Vagina (tissue), 2 donors: ENCODE results near the gene LCAT. TPM values are rescaled to one million over a fixed set of nuclear protein-coding genes. Genes with fewer than 3 reads are reported as not detected.

Experiments
- DNase-seq, 2 donors: peaks; one replicate each; pipeline ENCODE4 v3.0.0-alpha.2; 2017; ENCODE audit errors: extremely low spot score in 2 of 2
- H3K27ac ChIP-seq: fragments of 200-600 bp; sonication (generic); one replicate; pipeline ENCODE4 v1.5.1; 2019
- H3K27me3 ChIP-seq: fragments of 200-600 bp; sonication (generic); one replicate; pipeline ENCODE4 v1.5.1; 2019
- H3K36me3 ChIP-seq, 2 donors: fragments of 200-600 bp; sonication (generic); one replicate each; pipeline ENCODE4 v1.5.1; 2017 to 2019
- H3K4me1 ChIP-seq: fragments of 200-600 bp; sonication (generic); one replicate; pipeline ENCODE4 v1.5.1; 2019
- H3K4me3 ChIP-seq, 2 donors: fragments of 200-600 bp; sonication (generic); 1 replicate in 1 of 2; 2 replicates in 1 of 2; pipeline ENCODE4 v1.5.1; 2016 to 2019
- H3K9me3 ChIP-seq: fragments of 200-600 bp; sonication (generic); one replicate; pipeline ENCODE4 v1.5.1; 2019
- POLR2A ChIP-seq, 2 donors: fragments of 450-650 bp; IDR thresholded peaks; one replicate each; pipeline ENCODE4 v1.6.1; 2017; ENCODE audit warnings: antibody characterized with exemption in 2 of 2, mild to moderate bottlenecking in 2 of 2, moderate library complexity in 2 of 2
- POLR2AphosphoS5 ChIP-seq, 2 donors: sonication (generic); formaldehyde crosslinking; IDR thresholded peaks; one replicate each; pipeline ENCODE4 v1.9.0; 2017; ENCODE audit warnings: antibody characterized with exemption in 2 of 2, mild to moderate bottlenecking in 2 of 2, low read depth in 1 of 2; ENCODE audit not compliant: insufficient read depth in 1 of 2
- intact Hi-C: fragments of 100-400 bp; cut with DNase I; formaldehyde crosslinking; loops from one replicate; pipeline ENCODE4 v1.15.1; 2023
- total RNA-seq: library from RNA; depleted of rRNA; stranded (reverse); fragments of >200 nt; gene quantifications from one replicate; pipeline ENCODE4 v1.2.3, GENCODE V29; 2016
- TF ChIP-seq, protein P1 (sequence below), 3 experiments: fragments of 450-650 bp in 2 of 3; fragments of 200-600 bp in 1 of 3; sonication (generic) in 1 of 3; IDR thresholded peaks; one replicate each; pipeline ENCODE4 v1.5.1; 2017 to 2019; ENCODE audit warnings: antibody characterized with exemption in 3 of 3, mild to moderate bottlenecking in 2 of 3, moderate library complexity in 2 of 3

The LCAT gene
- total RNA-seq, 1 donor from 2014 or later: 33.4 TPM

GRCh38 chr16:67946128-67946569, 2.2 kb upstream of the LCAT start:
- Histone ChIP-seq H3K4me1 (peaks cover 41% of the 10 kb centered on the region), H3K9me3 (no peaks in the 10 kb centered on the region), H3K36me3 (peaks cover 0 to 61% of the 10 kb centered on the region in 2 donors), H3K27ac (no peak overlapping the region), H3K27me3 (no peaks in the 10 kb centered on the region), H3K4me3 (no peak overlapping the region)
- TF ChIP-seq POLR2AphosphoS5 (IDR thresholded peaks at IDR 0.05; ENCODE audit: insufficient read depth in 1 of 2, low read depth in 1 of 2) (no peak), POLR2A (IDR thresholded peaks at IDR 0.05) (no peak)
- TF ChIP-seq, protein P1, sequence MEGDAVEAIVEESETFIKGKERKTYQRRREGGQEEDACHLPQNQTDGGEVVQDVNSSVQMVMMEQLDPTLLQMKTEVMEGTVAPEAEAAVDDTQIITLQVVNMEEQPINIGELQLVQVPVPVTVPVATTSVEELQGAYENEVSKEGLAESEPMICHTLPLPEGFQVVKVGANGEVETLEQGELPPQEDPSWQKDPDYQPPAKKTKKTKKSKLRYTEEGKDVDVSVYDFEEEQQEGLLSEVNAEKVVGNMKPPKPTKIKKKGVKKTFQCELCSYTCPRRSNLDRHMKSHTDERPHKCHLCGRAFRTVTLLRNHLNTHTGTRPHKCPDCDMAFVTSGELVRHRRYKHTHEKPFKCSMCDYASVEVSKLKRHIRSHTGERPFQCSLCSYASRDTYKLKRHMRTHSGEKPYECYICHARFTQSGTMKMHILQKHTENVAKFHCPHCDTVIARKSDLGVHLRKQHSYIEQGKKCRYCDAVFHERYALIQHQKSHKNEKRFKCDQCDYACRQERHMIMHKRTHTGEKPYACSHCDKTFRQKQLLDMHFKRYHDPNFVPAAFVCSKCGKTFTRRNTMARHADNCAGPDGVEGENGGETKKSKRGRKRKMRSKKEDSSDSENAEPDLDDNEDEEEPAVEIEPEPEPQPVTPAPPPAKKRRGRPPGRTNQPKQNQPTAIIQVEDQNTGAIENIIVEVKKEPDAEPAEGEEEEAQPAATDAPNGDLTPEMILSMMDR (IDR thresholded peaks at IDR 0.05): no peak
- no peak for DNase-seq
- intact Hi-C loops: no loop called here

- no peak for DNase-seq
- TF ChIP-seq, protein P1 (IDR thresholded peaks at IDR 0.05): no peak
- TF ChIP-seq POLR2AphosphoS5 (IDR thresholded peaks at IDR 0.05; ENCODE audit: insufficient read depth in 1 of 2, low read depth in 1 of 2) (no peak), POLR2A (IDR thresholded peaks at IDR 0.05) (no peak)
- intact Hi-C loops: no loop called here
- Histone ChIP-seq H3K27me3 (no peaks in the 10 kb centered on the region), H3K4me1 (peaks cover 39% of the 10 kb centered on the region), H3K36me3 (peaks cover 0 to 54% of the 10 kb centered on the region in 2 donors), H3K4me3 (no peak overlapping the region), H3K9me3 (no peaks in the 10 kb centered on the region), H3K27ac (peak overlapping the region; percentile 84)
These were observed 1.5 kb upstream of the LCAT start for GRCh38 chr16:67945392-67945933.

GRCh38 chr16:67944690-67945391, 921 bp upstream of the LCAT start:
- H3K36me3 ChIP-seq: peaks cover 0 to 51% of the 10 kb centered on the region in 2 donors
- H3K9me3 ChIP-seq: no peaks in the 10 kb centered on the region
- intact Hi-C loops: no loop called here
- no peaks in the 10 kb centered on the region for H3K27me3 ChIP-seq
- no peak overlapping the region for H3K4me3 ChIP-seq
- H3K4me1 ChIP-seq: peaks cover 43% of the 10 kb centered on the region
- no peak for DNase-seq
- H3K27ac ChIP-seq: peak overlapping the region; percentile 84
- TF ChIP-seq, protein P1 (IDR thresholded peaks at IDR 0.05): no peak

GRCh38 chr16:67943256-67943618, 683 bp downstream of the LCAT start:
- Histone ChIP-seq H3K36me3 (peaks cover 0 to 39% of the 10 kb centered on the region in 2 donors), H3K27me3 (no peaks in the 10 kb centered on the region), H3K27ac (peak overlapping the region; percentile 84), H3K4me1 (peaks cover 48% of the 10 kb centered on the region), H3K4me3 (no peak overlapping the region), H3K9me3 (no peaks in the 10 kb centered on the region)
- DNase-seq: no peak
- no peak for TF ChIP-seq POLR2A (IDR thresholded peaks at IDR 0.05)
- TF ChIP-seq, protein P1 (IDR thresholded peaks at IDR 0.05): no peak
- TF ChIP-seq POLR2AphosphoS5 (IDR thresholded peaks at IDR 0.05; ENCODE audit: insufficient read depth in 1 of 2, low read depth in 1 of 2): no peak
- intact Hi-C loops: no loop called here
